GM12878 (cell line): ENCODE results near the gene IDH3G. TPM values are rescaled to one million over a fixed set of nuclear protein-coding genes. Genes with fewer than 3 reads are reported as not detected.

Experiments
- ATAC-seq: fragments of 200-7000 bp; cut with Tn5 transposase; 3 replicates; pipeline ENCODE4 v1.9.1; 2020; ENCODE audit warnings: mild to moderate bottlenecking, moderate library complexity
- BruUV-seq: library from RNA; stranded (reverse); fragments of 400-500 nt; replicated peaks from 2 replicates; lab custom pipeline; 2021; lab: Mats Ljungman, UMichigan
- CTCF ChIA-PET: fragments of 300-600 bp; sonication (Branson Sonifier 250); formaldehyde crosslinking; extraction: SDS; loops from one replicate; lab custom pipeline; 2021; ENCODE audit warnings: inconsistent platforms; lab: Yijun Ruan, JAX
- POLR2A ChIA-PET: fragments of 350-600 bp; formaldehyde crosslinking; extraction: SDS; loops from one replicate; lab custom pipeline; 2021; ENCODE audit warnings: inconsistent platforms; lab: Charles Lee
- RAD21 ChIA-PET: fragments of 300-600 bp; sonication (Branson Sonifier 250); formaldehyde crosslinking; loops from one replicate; lab custom pipeline; 2023; ENCODE audit warnings: antibody characterized with exemption; ENCODE audit not compliant: unreplicated experiment; lab: Charles Lee
- SMC1A ChIA-PET: fragments of 300-600 bp; sonication (Branson Sonifier 250); formaldehyde crosslinking; loops from one replicate; lab custom pipeline; 2023; ENCODE audit not compliant: unreplicated experiment, uncharacterized antibody; lab: Charles Lee
- DNase-seq: peaks from one replicate; pipeline ENCODE4 v3.0.0-alpha.2; 2011; ENCODE audit warnings: low read depth, low spot score
- FAIRE-seq: peaks from 3 replicates; lab custom pipeline; 2011; peaks lifted over from hg19 to GRCh38; lab: Jason Lieb, UNC
- H2AFZ ChIP-seq: 2 replicates; pipeline ENCODE4 v1.6.0; 2011; ENCODE audit warnings: low read depth, low read length, control low read depth; ENCODE audit not compliant: control insufficient read depth
- H3K27ac ChIP-seq: 2 replicates; pipeline ENCODE4 v1.5.1; 2011; ENCODE audit warnings: control low read depth; ENCODE audit not compliant: control insufficient read depth, insufficient read depth
- H3K27me3 ChIP-seq, 2 experiments: replicated peaks in 1 of 2; 2 replicates each; pipeline versions ENCODE4 v1.6.0 to v1.6.1; 2011; ENCODE audit warnings: low read length in 1 of 2; ENCODE audit not compliant: control insufficient read depth in 2 of 2, insufficient read depth in 2 of 2
- H3K36me3 ChIP-seq, 2 experiments: 2 replicates each; pipeline ENCODE4 v1.5.1; 2011; ENCODE audit warnings: low read length in 1 of 2; ENCODE audit not compliant: control insufficient read depth in 2 of 2, insufficient read depth in 2 of 2
- H3K4me1 ChIP-seq: 2 replicates; pipeline ENCODE4 v1.6.1; 2011; ENCODE audit warnings: mild to moderate bottlenecking, low read length, moderate library complexity, mixed read lengths; ENCODE audit not compliant: control insufficient read depth, insufficient read depth
- H3K4me2 ChIP-seq: 2 replicates; pipeline ENCODE4 v1.6.0; 2011; ENCODE audit warnings: control low read depth; ENCODE audit not compliant: control insufficient read depth, insufficient read depth
- H3K4me3 ChIP-seq: fragments of 200-600 bp; sonication (generic); 2 replicates; pipeline ENCODE4 v1.5.1; 2016
- H3K79me2 ChIP-seq: 2 replicates; pipeline ENCODE4 v1.6.0; 2011; ENCODE audit warnings: low read length; ENCODE audit not compliant: control insufficient read depth, insufficient read depth
- H3K9ac ChIP-seq: 2 replicates; pipeline ENCODE4 v1.8.0; 2011; ENCODE audit warnings: low read length, control low read depth, mixed read lengths; ENCODE audit not compliant: control insufficient read depth, insufficient read depth
- H3K9me3 ChIP-seq: replicated peaks from 3 replicates; pipeline ENCODE4 v1.5.1; 2011; ENCODE audit warnings: mild to moderate bottlenecking, low read length; ENCODE audit not compliant: control insufficient read depth, insufficient read depth
- H4K20me1 ChIP-seq: 2 replicates; pipeline ENCODE4 v1.6.0; 2011; ENCODE audit not compliant: control insufficient read depth, insufficient read depth
- BMI1 ChIP-seq: fragments of 450-650 bp; IDR thresholded peaks from 2 replicates; pipeline ENCODE4 v1.6.1; 2016; ENCODE audit warnings: mild to moderate bottlenecking, moderate library complexity, borderline replicate concordance
- GATAD2B ChIP-seq: fragments of 450-650 bp; conservative IDR thresholded peaks from 2 replicates; pipeline ENCODE4 v1.6.1; 2017; ENCODE audit warnings: low read depth, mild to moderate bottlenecking, moderate library complexity
- IKZF2 ChIP-seq, 2 experiments: fragments of 450-650 bp; IDR thresholded peaks; 2 replicates each; pipeline ENCODE4 v1.6.1; 2017; ENCODE audit warnings: mild to moderate bottlenecking in 2 of 2, moderate library complexity in 2 of 2
- JUND ChIP-seq: IDR thresholded peaks from 2 replicates; pipeline ENCODE4 v1.6.1; 2012; ENCODE audit warnings: low read depth, mild to moderate bottlenecking, low read length, improper control_type of control experiment, moderate library complexity
- KAT2A ChIP-seq: conservative IDR thresholded peaks from 2 replicates; pipeline ENCODE4 v1.6.1; 2011; ENCODE audit warnings: low read depth, low read length; ENCODE audit not compliant: control insufficient read depth
- PAX8 ChIP-seq: fragments of 450-650 bp; IDR thresholded peaks from 2 replicates; pipeline ENCODE4 v1.6.1; 2017; ENCODE audit warnings: mild to moderate bottlenecking, moderate library complexity
- SUPT20H ChIP-seq: IDR thresholded peaks from 2 replicates; pipeline ENCODE4 v1.6.1; 2011; ENCODE audit warnings: low read depth, mild to moderate bottlenecking, low read length, moderate library complexity, borderline replicate concordance; ENCODE audit not compliant: control insufficient read depth
- SUZ12 ChIP-seq: fragments of 200-600 bp; sonication (generic); IDR thresholded peaks from one replicate; pipeline ENCODE4 v1.6.1; 2018; ENCODE audit warnings: antibody characterized with exemption, mild to moderate bottlenecking; ENCODE audit not compliant: unreplicated experiment
- WRNIP1 ChIP-seq: IDR thresholded peaks from 2 replicates; pipeline ENCODE4 v1.6.1; 2011; ENCODE audit warnings: low read depth, low read length, improper control_type of control experiment, borderline replicate concordance
- whole genome bisulfite sequencing: methylation state at CpG from one replicate; pipeline ENCODE4 v1.1.6; 2016; ENCODE audit warnings: low lambda C conversion rate; ENCODE audit not compliant: insufficient replicate concordance, insufficient coverage; ENCODE audit errors: missing lambda C conversion rate; 5-methylcytosine and 5-hydroxymethylcytosine counted together
- in situ Hi-C: fragments of 300-500 bp; cut with MboI; formaldehyde crosslinking; loops from 9 replicates; pipeline ENCODE4 v1.14.3; 2018; ENCODE audit warnings: mixed read lengths
- intact Hi-C: fragments of 100-400 bp; cut with micrococcal nuclease; formaldehyde crosslinking; loops from one replicate; pipeline ENCODE4 v1.14.2; 2022; ENCODE audit not compliant: unreplicated experiment
- polyA plus RNA-seq, 11 experiments: library from polyadenylated mRNA; depleted of rRNA in 4 of 11; unstranded in 6 of 11; stranded (reverse) in 5 of 11; fragments of >200 nt; fragmentation: Nextera tagmentation in 4 of 11; fragmentation: Illumina TruSeq in 1 of 11; extraction: Ambion mirVana in 4 of 11; extraction: Trizol in 1 of 11; gene quantifications; 1 replicate in 1 of 11; 2 replicates in 10 of 11; pipeline versions ENCODE4 v1.2.1 to v1.2.3, GENCODE V29; 2011 to 2016; ENCODE audit warnings: inconsistent platforms in 2 of 11, missing spikeins in 2 of 11, low read depth in 1 of 11
- total RNA-seq, 4 experiments: library from RNA; depleted of rRNA in 3 of 4; stranded (reverse); fragments of >200 nt in 3 of 4; fragmentation: Illumina TruSeq in 1 of 4; extraction: Trizol in 1 of 4; gene quantifications; 2 replicates each; pipeline versions ENCODE4 v1.2.1 to v1.2.3, GENCODE V29; 2013 to 2021
- TF ChIP-seq, protein P1 (sequence below): fragments of 450-650 bp; IDR thresholded peaks from 2 replicates; pipeline ENCODE4 v1.6.1; 2017; ENCODE audit warnings: low read depth, mild to moderate bottlenecking, moderate library complexity
- TF ChIP-seq, protein P2 (sequence below): fragments of 450-650 bp; IDR thresholded peaks from 2 replicates; pipeline ENCODE4 v1.6.1; 2017; ENCODE audit warnings: mild to moderate bottlenecking, moderate library complexity

The IDH3G gene
- total and polyA plus RNA-seq, 10 of the 15 experiments (the other 5 are each of a cell fraction or from before 2014, with no cell fraction given) = 26.3 to 102 (median 66.6) TPM

DNA sequence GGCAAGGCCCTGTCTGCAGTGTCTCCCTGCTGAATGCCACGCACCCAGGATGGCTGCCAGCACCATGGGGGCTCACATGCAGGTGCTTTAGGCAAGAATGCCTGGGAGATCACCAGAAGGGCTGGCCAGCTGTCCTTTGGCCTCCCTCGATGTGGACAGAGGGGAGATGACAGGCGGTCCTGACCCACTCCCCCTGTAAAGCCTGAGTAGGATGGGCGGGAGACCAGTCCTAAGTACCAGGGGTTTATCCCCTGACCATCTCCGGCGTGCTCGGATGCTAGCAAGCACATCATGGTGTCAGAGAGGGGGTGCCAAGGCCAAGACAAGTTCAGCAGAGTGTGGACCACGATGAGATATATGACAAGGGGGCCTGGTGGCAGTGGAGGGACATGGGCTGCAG lies 30.9 kb upstream of the IDH3G start:
- no peak overlapping the region for H3K4me2 ChIP-seq
- H3K4me1 ChIP-seq = no peaks in the 10 kb centered on the region
- no peaks in the 10 kb centered on the region; the same call in 2 of the 3 replicates for H3K9me3 ChIP-seq
- ChIA-PET CTCF (no interaction called here), POLR2A (no interaction called here), SMC1A (no interaction called here), RAD21 (no interaction called here)
- H3K27ac ChIP-seq = no peak overlapping the region
- in situ Hi-C loops = no loop called here
- H3K9ac ChIP-seq = no peak overlapping the region
- TF ChIP-seq, protein P1, sequence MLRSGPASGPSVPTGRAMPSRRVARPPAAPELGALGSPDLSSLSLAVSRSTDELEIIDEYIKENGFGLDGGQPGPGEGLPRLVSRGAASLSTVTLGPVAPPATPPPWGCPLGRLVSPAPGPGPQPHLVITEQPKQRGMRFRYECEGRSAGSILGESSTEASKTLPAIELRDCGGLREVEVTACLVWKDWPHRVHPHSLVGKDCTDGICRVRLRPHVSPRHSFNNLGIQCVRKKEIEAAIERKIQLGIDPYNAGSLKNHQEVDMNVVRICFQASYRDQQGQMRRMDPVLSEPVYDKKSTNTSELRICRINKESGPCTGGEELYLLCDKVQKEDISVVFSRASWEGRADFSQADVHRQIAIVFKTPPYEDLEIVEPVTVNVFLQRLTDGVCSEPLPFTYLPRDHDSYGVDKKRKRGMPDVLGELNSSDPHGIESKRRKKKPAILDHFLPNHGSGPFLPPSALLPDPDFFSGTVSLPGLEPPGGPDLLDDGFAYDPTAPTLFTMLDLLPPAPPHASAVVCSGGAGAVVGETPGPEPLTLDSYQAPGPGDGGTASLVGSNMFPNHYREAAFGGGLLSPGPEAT = no peak
- TF ChIP-seq SUZ12 = no peak
- TF ChIP-seq BMI1 = no peak
- no peak for TF ChIP-seq SUPT20H
- TF ChIP-seq, protein P2, sequence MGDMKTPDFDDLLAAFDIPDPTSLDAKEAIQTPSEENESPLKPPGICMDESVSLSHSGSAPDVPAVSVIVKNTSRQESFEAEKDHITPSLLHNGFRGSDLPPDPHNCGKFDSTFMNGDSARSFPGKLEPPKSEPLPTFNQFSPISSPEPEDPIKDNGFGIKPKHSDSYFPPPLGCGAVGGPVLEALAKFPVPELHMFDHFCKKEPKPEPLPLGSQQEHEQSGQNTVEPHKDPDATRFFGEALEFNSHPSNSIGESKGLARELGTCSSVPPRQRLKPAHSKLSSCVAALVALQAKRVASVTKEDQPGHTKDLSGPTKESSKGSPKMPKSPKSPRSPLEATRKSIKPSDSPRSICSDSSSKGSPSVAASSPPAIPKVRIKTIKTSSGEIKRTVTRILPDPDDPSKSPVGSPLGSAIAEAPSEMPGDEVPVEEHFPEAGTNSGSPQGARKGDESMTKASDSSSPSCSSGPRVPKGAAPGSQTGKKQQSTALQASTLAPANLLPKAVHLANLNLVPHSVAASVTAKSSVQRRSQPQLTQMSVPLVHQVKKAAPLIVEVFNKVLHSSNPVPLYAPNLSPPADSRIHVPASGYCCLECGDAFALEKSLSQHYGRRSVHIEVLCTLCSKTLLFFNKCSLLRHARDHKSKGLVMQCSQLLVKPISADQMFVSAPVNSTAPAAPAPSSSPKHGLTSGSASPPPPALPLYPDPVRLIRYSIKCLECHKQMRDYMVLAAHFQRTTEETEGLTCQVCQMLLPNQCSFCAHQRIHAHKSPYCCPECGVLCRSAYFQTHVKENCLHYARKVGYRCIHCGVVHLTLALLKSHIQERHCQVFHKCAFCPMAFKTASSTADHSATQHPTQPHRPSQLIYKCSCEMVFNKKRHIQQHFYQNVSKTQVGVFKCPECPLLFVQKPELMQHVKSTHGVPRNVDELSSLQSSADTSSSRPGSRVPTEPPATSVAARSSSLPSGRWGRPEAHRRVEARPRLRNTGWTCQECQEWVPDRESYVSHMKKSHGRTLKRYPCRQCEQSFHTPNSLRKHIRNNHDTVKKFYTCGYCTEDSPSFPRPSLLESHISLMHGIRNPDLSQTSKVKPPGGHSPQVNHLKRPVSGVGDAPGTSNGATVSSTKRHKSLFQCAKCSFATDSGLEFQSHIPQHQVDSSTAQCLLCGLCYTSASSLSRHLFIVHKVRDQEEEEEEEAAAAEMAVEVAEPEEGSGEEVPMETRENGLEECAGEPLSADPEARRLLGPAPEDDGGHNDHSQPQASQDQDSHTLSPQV = no peak
- TF ChIP-seq PAX8 = no peak
- no peak for TF ChIP-seq IKZF2 (IDR thresholded peaks at IDR 0.05)
- TF ChIP-seq JUND = no peak
- no peak for TF ChIP-seq KAT2A
- no peak for TF ChIP-seq GATAD2B
- TF ChIP-seq WRNIP1 = no peak
- no peak for DNase-seq
- no peak overlapping the region for H3K4me3 ChIP-seq
- no peaks in the 10 kb centered on the region for H3K36me3 ChIP-seq
- H4K20me1 ChIP-seq = no peaks in the 10 kb centered on the region
- H2AFZ ChIP-seq = no peak overlapping the region
- BruUV-seq = no TSS peak
- intact Hi-C loops = no loop called here
- no peak for FAIRE-seq
- WGBS = 27% methylated on average over 8 of the region's 8 CpGs
- no peaks in the 10 kb centered on the region; a peak in 2 of 4 replicates for H3K27me3 ChIP-seq
- no peaks in the 10 kb centered on the region for H3K79me2 ChIP-seq
- no peak for ATAC-seq
